ENCODE results near the gene DGKI.

- TF ChIP-seq CTCF (IDR thresholded peaks at IDR 0.05) (no peak), POLR2A (IDR thresholded peaks at IDR 0.05) (no peak)
Observed at GRCh38 chr7:137791930-137792329, 54.8 kb downstream of the DGKI start.
